ENCODE results near the gene ARFIP2. TPM values are rescaled to one million over a fixed set of nuclear protein-coding genes. Genes with fewer than 3 reads are reported as not detected.

Gene ARFIP2
- polyA plus RNA-seq, 1 of the 3 experiments (the other 2 are of a cell fraction): 128 TPM

DNA sequence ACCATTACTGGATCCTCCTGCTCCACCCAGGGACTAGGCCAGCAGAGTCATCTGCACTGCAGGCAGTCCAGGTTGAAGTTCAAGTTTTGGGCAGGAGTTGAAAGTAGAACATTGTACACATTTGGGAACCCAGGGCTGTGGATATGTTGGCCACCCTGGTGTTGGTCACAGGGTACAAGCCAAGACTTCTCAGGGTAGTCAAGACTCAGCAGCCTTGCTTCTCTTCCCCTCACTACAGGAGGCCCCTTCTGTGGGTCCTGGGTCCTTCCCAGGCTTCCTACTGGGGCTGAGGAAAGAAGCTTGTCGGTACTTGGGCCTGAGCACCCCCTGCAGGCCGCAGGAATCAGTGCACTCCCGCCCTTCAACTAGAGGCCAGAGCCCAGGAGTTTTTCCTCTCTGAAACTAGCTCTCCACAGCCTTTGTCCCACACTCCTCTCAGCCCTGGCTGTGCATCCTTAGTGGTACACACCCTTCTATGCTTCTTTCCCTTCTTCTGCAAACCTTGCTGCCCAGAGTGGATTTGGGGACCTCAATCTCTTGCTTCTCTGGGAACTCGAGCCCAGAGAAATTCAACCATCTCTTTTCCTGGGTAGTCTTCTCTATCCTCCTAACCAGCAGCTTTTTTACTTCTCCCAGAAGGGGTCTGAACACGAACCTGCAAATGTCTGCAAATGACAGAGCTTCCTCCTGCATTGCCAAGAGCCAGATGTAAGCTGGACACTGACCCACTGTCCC, 37.7 kb downstream of the ARFIP2 start:
- no peaks in the 10 kb centered on the region for H3K9me2 ChIP-seq
- 27% methylated on average over 3 of the region's 5 CpGs for WGBS (ENCODE audit: low lambda C conversion rate)
- no peak overlapping the region for H2AFZ ChIP-seq (ENCODE audit: low read depth)
- H3K27me3 ChIP-seq (ENCODE audit: insufficient read depth): no peaks in the 10 kb centered on the region
- ChIA-PET CTCF (interaction anchor here (0.5 to 14.7 kb wide), 41 partner anchors 9 to 1163 kb away, joined by 3 to 360 read pairs (median 6); partner anchors contain the start of genes APBB1, DNHD1, SMPD1 and TRIM3), POLR2A (interaction anchor here (0.6 to 1.3 kb wide), 3 partner anchors 25 to 65 kb away, joined by 4 to 5 read pairs (median 4); partner anchors contain the start of gene APBB1)
- TF ChIP-seq SMC3 (IDR thresholded peaks at IDR 0.05; ENCODE audit: low read depth, low read length) (peak; percentile 83), RAD21 (IDR thresholded peaks at IDR 0.05; ENCODE audit: low read length) (peak; percentile 73), EP300 (IDR thresholded peaks at IDR 0.05; ENCODE audit: borderline replicate concordance in 1 of 2, low read depth in 1 of 2, low read length in 1 of 2) (no peak)
- TF ChIP-seq, protein P1, sequence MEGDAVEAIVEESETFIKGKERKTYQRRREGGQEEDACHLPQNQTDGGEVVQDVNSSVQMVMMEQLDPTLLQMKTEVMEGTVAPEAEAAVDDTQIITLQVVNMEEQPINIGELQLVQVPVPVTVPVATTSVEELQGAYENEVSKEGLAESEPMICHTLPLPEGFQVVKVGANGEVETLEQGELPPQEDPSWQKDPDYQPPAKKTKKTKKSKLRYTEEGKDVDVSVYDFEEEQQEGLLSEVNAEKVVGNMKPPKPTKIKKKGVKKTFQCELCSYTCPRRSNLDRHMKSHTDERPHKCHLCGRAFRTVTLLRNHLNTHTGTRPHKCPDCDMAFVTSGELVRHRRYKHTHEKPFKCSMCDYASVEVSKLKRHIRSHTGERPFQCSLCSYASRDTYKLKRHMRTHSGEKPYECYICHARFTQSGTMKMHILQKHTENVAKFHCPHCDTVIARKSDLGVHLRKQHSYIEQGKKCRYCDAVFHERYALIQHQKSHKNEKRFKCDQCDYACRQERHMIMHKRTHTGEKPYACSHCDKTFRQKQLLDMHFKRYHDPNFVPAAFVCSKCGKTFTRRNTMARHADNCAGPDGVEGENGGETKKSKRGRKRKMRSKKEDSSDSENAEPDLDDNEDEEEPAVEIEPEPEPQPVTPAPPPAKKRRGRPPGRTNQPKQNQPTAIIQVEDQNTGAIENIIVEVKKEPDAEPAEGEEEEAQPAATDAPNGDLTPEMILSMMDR (IDR thresholded peaks at IDR 0.05): peak; percentile 77
- no peak overlapping the region for H3K4me2 ChIP-seq
- peak; percentile 78 for DNase-seq
- no peaks in the 10 kb centered on the region for H3F3A ChIP-seq (replicated peaks; ENCODE audit: insufficient read depth)
- H3K79me2 ChIP-seq (ENCODE audit: insufficient read depth): no peaks in the 10 kb centered on the region
- no peak overlapping the region for H3K9ac ChIP-seq
- H3K36me3 ChIP-seq (replicated peaks in 1 of 2; ENCODE audit: control insufficient read depth in 1 of 2, insufficient read depth in 2 of 2, low read length in 1 of 2): peaks cover 0 to 8% of the 10 kb centered on the region in 2 experiments
- no peaks in the 10 kb centered on the region for H4K20me1 ChIP-seq (ENCODE audit: insufficient read depth)
- H3K4me3 ChIP-seq (ENCODE audit: low read depth in 2 of 2, low read length in 1 of 2): no peak overlapping the region
- H3K4me1 ChIP-seq (ENCODE audit: control insufficient read depth in 1 of 2, insufficient read depth in 2 of 2, low read depth in 1 of 2, low read length in 1 of 2): peaks cover 0 to 18% of the 10 kb centered on the region in 2 experiments; a peak in 1 of 4 replicates
- no peak overlapping the region for H3K27ac ChIP-seq (ENCODE audit: low read depth in 2 of 2, low read length in 1 of 2)
- H3K9me3 ChIP-seq: no peaks in the 10 kb centered on the region

- CTCF ChIA-PET: interaction anchor here (1.5 to 14.7 kb wide), 13 partner anchors 8 to 115 kb away, joined by 3 to 360 read pairs (median 9); partner anchors contain the start of gene SMPD1
- Histone ChIP-seq H3K4me1 (ENCODE audit: control insufficient read depth in 1 of 2, insufficient read depth in 2 of 2, low read depth in 1 of 2, low read length in 1 of 2) (peaks cover 0 to 18% of the 10 kb centered on the region in 2 experiments; a peak in 1 of 4 replicates), H3K9ac (no peak overlapping the region), H3K36me3 (replicated peaks in 1 of 2; ENCODE audit: control insufficient read depth in 1 of 2, insufficient read depth in 2 of 2, low read length in 1 of 2) (no peaks in the 10 kb centered on the region), H3K9me2 (no peaks in the 10 kb centered on the region), H3K27ac (ENCODE audit: low read depth in 2 of 2, low read length in 1 of 2) (no peak overlapping the region), H2AFZ (ENCODE audit: low read depth) (no peak overlapping the region), H3F3A (replicated peaks; ENCODE audit: insufficient read depth) (no peaks in the 10 kb centered on the region), H3K4me2 (no peak overlapping the region), H3K4me3 (ENCODE audit: low read depth in 2 of 2, low read length in 1 of 2) (no peak overlapping the region), H3K79me2 (ENCODE audit: insufficient read depth) (no peaks in the 10 kb centered on the region), H3K27me3 (ENCODE audit: insufficient read depth) (no peaks in the 10 kb centered on the region), H4K20me1 (ENCODE audit: insufficient read depth) (no peaks in the 10 kb centered on the region), H3K9me3 (no peaks in the 10 kb centered on the region)
- WGBS (ENCODE audit: low lambda C conversion rate): 95% methylated on average over 4 of the region's 4 CpGs
- POLR2A ChIA-PET: no interaction called here
- no peak for TF ChIP-seq RFX5 (IDR thresholded peaks at IDR 0.05; ENCODE audit: low read length)
- no peak for TF ChIP-seq TCF12 (IDR thresholded peaks at IDR 0.05)
- no peak for TF ChIP-seq FOXM1 (IDR thresholded peaks at IDR 0.05; ENCODE audit: low read depth)
- no peak for TF ChIP-seq ZBTB33 (IDR thresholded peaks at IDR 0.05; ENCODE audit: borderline replicate concordance, low read depth)
- no peak for TF ChIP-seq TEAD4 (IDR thresholded peaks at IDR 0.05; ENCODE audit: borderline replicate concordance, insufficient read depth)
- TF ChIP-seq, protein P2, sequence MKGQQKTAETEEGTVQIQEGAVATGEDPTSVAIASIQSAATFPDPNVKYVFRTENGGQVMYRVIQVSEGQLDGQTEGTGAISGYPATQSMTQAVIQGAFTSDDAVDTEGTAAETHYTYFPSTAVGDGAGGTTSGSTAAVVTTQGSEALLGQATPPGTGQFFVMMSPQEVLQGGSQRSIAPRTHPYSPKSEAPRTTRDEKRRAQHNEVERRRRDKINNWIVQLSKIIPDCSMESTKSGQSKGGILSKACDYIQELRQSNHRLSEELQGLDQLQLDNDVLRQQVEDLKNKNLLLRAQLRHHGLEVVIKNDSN (IDR thresholded peaks at IDR 0.05; ENCODE audit: borderline replicate concordance, low read depth): no peak
- TF ChIP-seq CHD2 (IDR thresholded peaks at IDR 0.05; ENCODE audit: low read length, partially characterized antibody): no peak
- TF ChIP-seq, protein P1 (IDR thresholded peaks at IDR 0.05): no peak
- TF ChIP-seq MEF2A (IDR thresholded peaks at IDR 0.05; ENCODE audit: borderline replicate concordance, low read depth): no peak
- no peak for TF ChIP-seq ELF1 (IDR thresholded peaks at IDR 0.05)
- TF ChIP-seq GATA2 (CRISPR knock-in tag; IDR thresholded peaks at IDR 0.05): no peak
- TF ChIP-seq TAF1 (IDR thresholded peaks at IDR 0.05; ENCODE audit: borderline replicate concordance, low read depth, low read length): no peak
- TF ChIP-seq POLR2AphosphoS5 (IDR thresholded peaks at IDR 0.05; ENCODE audit: low read depth, low read length): no peak
- TF ChIP-seq JUND (IDR thresholded peaks at IDR 0.05): no peak
- TF ChIP-seq RXRA (IDR thresholded peaks at IDR 0.05; ENCODE audit: borderline replicate concordance, low read depth): no peak
- no peak for TF ChIP-seq YY1 (IDR thresholded peaks at IDR 0.05; ENCODE audit: low read depth)
- TF ChIP-seq MXI1 (IDR thresholded peaks at IDR 0.05; ENCODE audit: low read depth, low read length): no peak
- no peak for TF ChIP-seq NRF1 (IDR thresholded peaks at IDR 0.05; ENCODE audit: low read depth, low read length)
- DNase-seq: no peak
Measured at GRCh38 chr11:6442441-6442840, 38.7 kb downstream of the ARFIP2 start.
